Smooth muscle cell (in vitro differentiated cells): ENCODE data around the gene PVRIG. TPM values are rescaled to one million over a fixed set of nuclear protein-coding genes. Genes with fewer than 3 reads are reported as not detected.

Experiments used
- DNase-seq: peaks from one replicate; lab custom pipeline; 2025; ENCODE audit not compliant: unreplicated experiment; lab: John Stamatoyannopoulos, UW
- H2AFZ ChIP-seq: fragments of 200-600 bp; sonication (generic); 2 replicates; pipeline ENCODE4 v1.6.0; 2016; ENCODE audit warnings: antibody characterized with exemption, low read depth, mild to moderate bottlenecking
- H3F3A ChIP-seq: fragments of 200-600 bp; sonication (generic); 2 replicates; pipeline ENCODE4 v1.6.0; 2017; ENCODE audit warnings: antibody characterized with exemption, low read depth
- H3K27ac ChIP-seq: fragments of 200-600 bp; sonication (generic); 2 replicates; pipeline ENCODE4 v1.5.1; 2016; ENCODE audit warnings: low read depth, mild to moderate bottlenecking
- H3K27me3 ChIP-seq: fragments of 200-600 bp; sonication (generic); 2 replicates; pipeline ENCODE4 v1.6.1; 2016; ENCODE audit warnings: low read depth, mild to moderate bottlenecking
- H3K36me3 ChIP-seq: fragments of 200-600 bp; sonication (generic); 2 replicates; pipeline ENCODE4 v1.5.1; 2016; ENCODE audit warnings: low read depth
- H3K4me1 ChIP-seq: fragments of 200-600 bp; sonication (generic); 2 replicates; pipeline ENCODE4 v1.5.1; 2016; ENCODE audit warnings: low read depth
- H3K4me2 ChIP-seq: fragments of 200-600 bp; sonication (generic); 2 replicates; pipeline ENCODE4 v1.6.0; 2016; ENCODE audit warnings: mild to moderate bottlenecking
- H3K4me3 ChIP-seq: fragments of 200-600 bp; sonication (generic); 2 replicates; pipeline ENCODE4 v1.5.1; 2016; ENCODE audit warnings: mild to moderate bottlenecking
- H3K79me2 ChIP-seq: fragments of 200-600 bp; sonication (generic); 2 replicates; pipeline ENCODE4 v1.6.0; 2016; ENCODE audit warnings: low read depth, mild to moderate bottlenecking
- H3K9ac ChIP-seq: fragments of 200-600 bp; sonication (generic); 2 replicates; pipeline ENCODE4 v1.6.0; 2016; ENCODE audit warnings: low read depth
- H3K9me3 ChIP-seq: fragments of 200-600 bp; sonication (generic); replicated peaks from 2 replicates; pipeline ENCODE4 v1.5.1; 2016; ENCODE audit warnings: low read depth
- H4K20me1 ChIP-seq: fragments of 200-600 bp; sonication (generic); 2 replicates; pipeline ENCODE4 v1.6.0; 2016; ENCODE audit warnings: low read depth
- WGBS: methylation state at CpG from one replicate; pipeline ENCODE4 v1.1.7; 2016; ENCODE audit warnings: low lambda C conversion rate; 5-methylcytosine and 5-hydroxymethylcytosine counted together
- polyA plus RNA-seq: library from polyadenylated mRNA; unstranded; fragments of >200 nt; fragmentation: Nextera tagmentation; extraction: Ambion mirVana; gene quantifications from 2 replicates; pipeline ENCODE4 v1.2.1, GENCODE V29; 2016
- total RNA-seq: library from RNA; depleted of rRNA; stranded (reverse); fragments of >200 nt; gene quantifications from 2 replicates; pipeline ENCODE4 v1.2.3, GENCODE V29; 2014
- TF ChIP-seq, protein P1 (sequence below): fragments of 200-600 bp; sonication (generic); IDR thresholded peaks from 2 replicates; pipeline ENCODE4 v1.5.1; 2017; ENCODE audit warnings: borderline replicate concordance, mild to moderate bottlenecking, antibody characterized with exemption; ENCODE audit not compliant: insufficient read depth, poor library complexity, severe bottlenecking

Gene PVRIG
- total and polyA plus RNA-seq, 2 experiments from 2014 or later, result not detected

DNA sequence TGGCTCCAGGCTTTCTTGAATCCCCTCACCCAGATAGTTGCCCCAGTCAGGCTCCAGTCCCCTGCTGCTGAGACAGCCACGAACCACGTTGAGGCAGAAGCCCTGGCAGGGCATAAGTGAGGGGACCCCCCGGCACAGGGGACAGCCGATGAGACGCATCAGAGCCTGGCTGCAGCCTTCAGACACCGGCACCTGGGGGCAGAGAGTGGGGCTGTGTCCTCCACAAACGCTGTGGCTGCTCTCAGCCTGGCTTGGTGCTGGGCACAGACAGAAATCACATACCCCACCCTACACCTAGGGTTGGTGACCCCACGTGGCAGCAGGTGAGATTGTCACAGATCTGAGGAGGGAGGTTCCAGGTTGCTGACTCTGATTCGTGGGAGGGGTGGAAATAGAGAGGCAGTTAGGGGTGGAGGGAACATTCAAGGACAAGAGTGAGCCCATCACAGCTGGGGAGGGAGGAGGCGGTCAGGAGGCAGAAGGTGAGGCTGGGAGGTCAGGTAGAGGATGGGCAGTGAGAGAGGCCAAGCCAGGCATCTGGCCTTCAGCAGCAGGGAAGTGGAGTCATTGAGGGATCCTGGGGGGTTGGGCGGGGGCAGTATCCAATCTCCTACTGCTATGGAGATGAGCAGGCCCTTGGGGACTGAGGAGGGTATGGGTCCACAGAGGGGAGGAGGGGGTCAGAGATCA is 45.8 kb upstream of the PVRIG start:
- Histone ChIP-seq H3F3A (peaks cover 4% of the 10 kb centered on the region), H3K27ac (no peak overlapping the region), H3K4me2 (no peak overlapping the region), H3K27me3 (peaks cover 23% of the 10 kb centered on the region), H2AFZ (no peak overlapping the region), H3K36me3 (no peaks in the 10 kb centered on the region), H3K9me3 (no peaks in the 10 kb centered on the region), H3K4me1 (peaks cover 6% of the 10 kb centered on the region), H3K9ac (no peak overlapping the region), H4K20me1 (no peaks in the 10 kb centered on the region), H3K4me3 (no peak overlapping the region), H3K79me2 (no peaks in the 10 kb centered on the region)
- TF ChIP-seq, protein P1, sequence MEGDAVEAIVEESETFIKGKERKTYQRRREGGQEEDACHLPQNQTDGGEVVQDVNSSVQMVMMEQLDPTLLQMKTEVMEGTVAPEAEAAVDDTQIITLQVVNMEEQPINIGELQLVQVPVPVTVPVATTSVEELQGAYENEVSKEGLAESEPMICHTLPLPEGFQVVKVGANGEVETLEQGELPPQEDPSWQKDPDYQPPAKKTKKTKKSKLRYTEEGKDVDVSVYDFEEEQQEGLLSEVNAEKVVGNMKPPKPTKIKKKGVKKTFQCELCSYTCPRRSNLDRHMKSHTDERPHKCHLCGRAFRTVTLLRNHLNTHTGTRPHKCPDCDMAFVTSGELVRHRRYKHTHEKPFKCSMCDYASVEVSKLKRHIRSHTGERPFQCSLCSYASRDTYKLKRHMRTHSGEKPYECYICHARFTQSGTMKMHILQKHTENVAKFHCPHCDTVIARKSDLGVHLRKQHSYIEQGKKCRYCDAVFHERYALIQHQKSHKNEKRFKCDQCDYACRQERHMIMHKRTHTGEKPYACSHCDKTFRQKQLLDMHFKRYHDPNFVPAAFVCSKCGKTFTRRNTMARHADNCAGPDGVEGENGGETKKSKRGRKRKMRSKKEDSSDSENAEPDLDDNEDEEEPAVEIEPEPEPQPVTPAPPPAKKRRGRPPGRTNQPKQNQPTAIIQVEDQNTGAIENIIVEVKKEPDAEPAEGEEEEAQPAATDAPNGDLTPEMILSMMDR, result no peak
- DNase-seq, result no peak
- 95% methylated on average over 11 of the region's 11 CpGs for WGBS

DNA sequence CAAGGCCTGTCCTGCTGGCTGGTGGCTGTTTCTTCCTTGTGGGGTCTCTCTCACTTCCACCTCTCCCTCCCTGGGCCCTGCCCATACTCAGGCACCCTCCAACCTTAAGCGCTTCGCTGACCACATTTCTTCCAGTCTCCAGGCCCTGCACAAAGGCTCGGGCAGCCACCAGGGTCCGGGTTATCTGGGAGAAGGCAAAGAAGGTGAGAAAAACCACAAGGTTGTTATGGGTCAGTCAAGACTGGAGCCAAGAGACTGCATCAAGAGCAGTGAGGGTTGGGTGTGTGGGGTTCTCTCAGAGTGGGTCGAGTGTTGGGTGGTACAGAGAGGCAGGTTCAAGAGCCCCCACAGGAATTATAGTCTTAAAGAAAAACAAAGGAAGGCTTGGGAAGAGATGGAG is 45.2 kb upstream of the PVRIG start:
- TF ChIP-seq, protein P1, result no peak
- Histone ChIP-seq H3K4me2 (no peak overlapping the region), H3K9me3 (no peaks in the 10 kb centered on the region), H3K27ac (no peak overlapping the region), H3K27me3 (peaks cover 23% of the 10 kb centered on the region), H3K36me3 (no peaks in the 10 kb centered on the region), H3K4me3 (no peak overlapping the region), H2AFZ (no peak overlapping the region), H4K20me1 (no peaks in the 10 kb centered on the region), H3K79me2 (no peaks in the 10 kb centered on the region), H3K9ac (no peak overlapping the region), H3F3A (peaks cover 4% of the 10 kb centered on the region), H3K4me1 (peaks cover 6% of the 10 kb centered on the region)
- no peak for DNase-seq
- 98% methylated on average over 5 of the region's 5 CpGs for WGBS

- Histone ChIP-seq H3K4me2 (no peak overlapping the region), H3K27ac (no peak overlapping the region), H2AFZ (no peak overlapping the region), H3K9me3 (no peaks in the 10 kb centered on the region), H3F3A (peaks cover 4% of the 10 kb centered on the region), H4K20me1 (no peaks in the 10 kb centered on the region), H3K4me1 (peaks cover 6% of the 10 kb centered on the region), H3K9ac (no peak overlapping the region), H3K27me3 (peaks cover 20% of the 10 kb centered on the region), H3K79me2 (no peaks in the 10 kb centered on the region), H3K4me3 (no peak overlapping the region), H3K36me3 (no peaks in the 10 kb centered on the region)
- WGBS, result 95% methylated on average over 14 of the region's 14 CpGs
- no peak for DNase-seq
- TF ChIP-seq, protein P1, result no peak
These were observed 44.3 kb upstream of the PVRIG start for GRCh38 chr7:100175296-100175935.
